Trophoblast cell (in vitro differentiated cells and primary cell): ENCODE measurements around the gene CNST.
A peak's percentile ranks its signal among the peaks of the same experiment; 100 is the strongest.

Experiments
- DNase-seq, 2 donors: peaks; one replicate each; pipeline ENCODE4 v3.0.0-alpha.2; 2016
- H2AFZ ChIP-seq: 2 replicates; pipeline ENCODE4 v1.6.1; 2013; ENCODE audit warnings: low read length, moderate library complexity, mild to moderate bottlenecking; ENCODE audit not compliant: insufficient read depth, poor library complexity
- H2AK5ac ChIP-seq: 2 replicates; pipeline ENCODE4 v1.6.1; 2013; ENCODE audit warnings: mild to moderate bottlenecking, low read length
- H2BK120ac ChIP-seq: 2 replicates; pipeline ENCODE4 v1.6.1; 2013; ENCODE audit warnings: low read length, mild to moderate bottlenecking, moderate library complexity; ENCODE audit not compliant: insufficient read depth, poor library complexity
- H2BK12ac ChIP-seq: 2 replicates; pipeline ENCODE4 v1.6.1; 2013; ENCODE audit warnings: mild to moderate bottlenecking, low read length, moderate library complexity
- H2BK5ac ChIP-seq: 2 replicates; pipeline ENCODE4 v1.6.1; 2013; ENCODE audit warnings: low read length, low read depth, moderate library complexity, mild to moderate bottlenecking; ENCODE audit not compliant: poor library complexity
- H3K14ac ChIP-seq: 2 replicates; pipeline ENCODE4 v1.6.1; 2013; ENCODE audit warnings: mild to moderate bottlenecking, low read length
- H3K18ac ChIP-seq: 2 replicates; pipeline ENCODE4 v1.6.1; 2013; ENCODE audit warnings: mild to moderate bottlenecking, low read length
- H3K23ac ChIP-seq: 2 replicates; pipeline ENCODE4 v1.6.1; 2013; ENCODE audit warnings: low read length
- H3K27ac ChIP-seq: 2 replicates; pipeline ENCODE4 v1.5.1; 2013; ENCODE audit warnings: low read depth, mild to moderate bottlenecking, inconsistent platforms, low read length, moderate library complexity
- H3K27me3 ChIP-seq: 2 replicates; pipeline ENCODE4 v1.6.1; 2013; ENCODE audit warnings: inconsistent platforms, mild to moderate bottlenecking, low read length, moderate library complexity; ENCODE audit not compliant: insufficient read depth
- H3K36me3 ChIP-seq, 2 experiments: 1 replicate in 1 of 2; 2 replicates in 1 of 2; pipeline ENCODE4 v1.6.1; 2013; ENCODE audit warnings: low read length in 2 of 2, mild to moderate bottlenecking in 2 of 2, moderate library complexity in 1 of 2; ENCODE audit not compliant: insufficient read depth in 2 of 2, control insufficient read depth in 1 of 2
- H3K4ac ChIP-seq: 2 replicates; pipeline ENCODE4 v1.6.1; 2013; ENCODE audit warnings: low read depth, mild to moderate bottlenecking, low read length, moderate library complexity
- H3K4me1 ChIP-seq, 2 experiments: 1 replicate in 1 of 2; 2 replicates in 1 of 2; pipeline ENCODE4 v1.6.1; 2013; ENCODE audit warnings: low read length in 2 of 2, mild to moderate bottlenecking in 2 of 2, moderate library complexity in 1 of 2; ENCODE audit not compliant: insufficient read depth in 2 of 2, control insufficient read depth in 1 of 2
- H3K4me2 ChIP-seq: 2 replicates; pipeline ENCODE4 v1.6.1; 2013; ENCODE audit warnings: inconsistent platforms, mild to moderate bottlenecking, low read length, moderate library complexity
- H3K4me3 ChIP-seq: 2 replicates; pipeline ENCODE4 v1.5.1; 2013; ENCODE audit warnings: mild to moderate bottlenecking, low read depth, low read length, inconsistent platforms
- H3K79me1 ChIP-seq: one replicate; pipeline ENCODE4 v1.6.1; 2013; ENCODE audit warnings: low read length
- H3K79me2 ChIP-seq: 2 replicates; pipeline ENCODE4 v1.6.1; 2013; ENCODE audit warnings: low read length, mild to moderate bottlenecking; ENCODE audit not compliant: control insufficient read depth, insufficient read depth, poor library complexity
- H3K9ac ChIP-seq: 2 replicates; pipeline ENCODE4 v1.6.1; 2013; ENCODE audit warnings: mild to moderate bottlenecking, low read length
- H3K9me3 ChIP-seq: 2 replicates; pipeline ENCODE4 v1.6.1; 2013; ENCODE audit warnings: low read depth, mild to moderate bottlenecking, control low read depth, inconsistent platforms, low read length; ENCODE audit not compliant: insufficient read depth
- H4K12ac ChIP-seq: 2 replicates; pipeline ENCODE4 v1.6.1; 2013; ENCODE audit warnings: low read depth, mild to moderate bottlenecking, low read length, moderate library complexity
- H4K8ac ChIP-seq: 2 replicates; pipeline ENCODE4 v1.6.1; 2013; ENCODE audit warnings: low read depth, mild to moderate bottlenecking, low read length, moderate library complexity
- H4K91ac ChIP-seq: one replicate; pipeline ENCODE4 v1.6.1; 2013; ENCODE audit warnings: low read depth, mild to moderate bottlenecking, low read length, moderate library complexity
- WGBS: extraction: QIAGEN DNeasy Blood & Tissue Kit; methylation state at CpG from one replicate; pipeline ENCODE4 v1.1.7; 2013; ENCODE audit warnings: missing lambda C conversion rate; ENCODE audit not compliant: insufficient read length, insufficient coverage; ENCODE audit errors: extremely low coverage; 5-methylcytosine and 5-hydroxymethylcytosine counted together

The CNST gene

DNA sequence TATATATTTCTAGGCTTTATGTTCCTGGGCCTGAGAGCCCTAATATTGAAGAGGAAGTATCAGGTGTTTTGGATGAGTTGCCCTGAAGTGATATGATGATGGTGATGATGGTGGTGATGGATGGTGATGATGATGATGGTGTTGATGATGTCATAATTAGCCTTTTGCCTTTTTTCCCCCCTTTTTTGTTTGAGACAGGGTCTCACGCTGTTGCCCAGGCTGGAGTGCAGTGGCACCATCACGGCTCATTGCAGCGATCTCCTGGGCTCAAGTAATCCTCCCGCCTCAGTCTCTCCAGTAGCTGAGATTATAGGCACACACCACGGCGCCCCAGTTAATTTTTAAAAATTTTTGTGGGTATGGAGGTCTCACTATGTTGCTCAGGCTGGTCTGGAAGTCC, 76.5 kb downstream of the CNST start:
- Histone ChIP-seq H3K23ac (no peak overlapping the region), H3K4me1 (peaks cover 0 to 2% of the 10 kb centered on the region in 2 experiments), H3K9ac (no peak overlapping the region), H4K12ac (no peak overlapping the region), H4K91ac (no peak overlapping the region), H2AFZ (no peak overlapping the region), H3K18ac (no peak overlapping the region), H3K79me2 (no peaks in the 10 kb centered on the region), H3K27me3 (no peaks in the 10 kb centered on the region), H3K4me2 (no peak overlapping the region), H3K4me3 (no peak overlapping the region), H2BK12ac (no peak overlapping the region), H3K14ac (no peak overlapping the region), H2BK5ac (no peak overlapping the region), H4K8ac (no peak overlapping the region), H3K27ac (no peak overlapping the region), H3K9me3 (no peaks in the 10 kb centered on the region), H2BK120ac (no peak overlapping the region), H3K79me1 (no peaks in the 10 kb centered on the region), H3K4ac (no peak overlapping the region), H3K36me3 (peaks cover 6 to 8% of the 10 kb centered on the region in 2 experiments), H2AK5ac (no peak overlapping the region)
- DNase-seq = no peak
- no CpG with 5 or more reads among the region's 6 CpGs for WGBS

DNA sequence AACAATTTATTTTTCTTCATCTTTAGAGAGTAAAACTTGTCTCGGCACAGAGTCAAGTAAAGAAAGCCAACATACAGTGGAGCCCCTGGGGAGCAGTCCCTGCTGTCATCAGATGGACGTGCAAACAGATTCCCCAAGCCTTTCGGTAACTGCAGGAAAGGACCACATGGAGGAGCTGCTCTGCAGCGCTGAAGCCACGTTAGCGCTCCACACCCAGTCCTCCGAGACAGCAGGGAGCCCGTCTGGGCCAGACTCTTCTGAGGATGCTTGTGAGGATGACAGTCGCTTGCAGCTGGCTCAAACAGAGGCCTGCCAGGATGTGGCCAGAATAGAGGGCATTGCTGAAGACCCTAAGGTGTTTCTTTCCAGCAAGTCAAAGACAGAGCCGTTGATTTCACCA, 80.9 kb downstream of the CNST start:
- H4K8ac ChIP-seq = peak overlapping the region; percentile 12
- H2BK5ac ChIP-seq = no peak overlapping the region
- H3K27me3 ChIP-seq = no peaks in the 10 kb centered on the region
- peak overlapping the region; percentile 14 for H2BK120ac ChIP-seq
- H2AFZ ChIP-seq = no peak overlapping the region
- H2BK12ac ChIP-seq = no peak overlapping the region
- H4K91ac ChIP-seq = no peak overlapping the region
- no peaks in the 10 kb centered on the region for H3K9me3 ChIP-seq
- no peak overlapping the region for H3K4me2 ChIP-seq
- H2AK5ac ChIP-seq = no peak overlapping the region
- peaks cover 0 to 2% of the 10 kb centered on the region in 2 experiments for H3K4me1 ChIP-seq
- peak; percentile 6 to 33 for DNase-seq
- WGBS = no CpG with 5 or more reads among the region's 10 CpGs
- H3K23ac ChIP-seq = no peak overlapping the region
- H3K9ac ChIP-seq = no peak overlapping the region
- H3K79me1 ChIP-seq = no peaks in the 10 kb centered on the region
- H3K14ac ChIP-seq = no peak overlapping the region
- H4K12ac ChIP-seq = no peak overlapping the region
- no peak overlapping the region for H3K27ac ChIP-seq
- H3K4me3 ChIP-seq = no peak overlapping the region
- H3K79me2 ChIP-seq = no peaks in the 10 kb centered on the region
- peaks cover 3 to 6% of the 10 kb centered on the region in 2 experiments for H3K36me3 ChIP-seq
- H3K18ac ChIP-seq = no peak overlapping the region
- H3K4ac ChIP-seq = no peak overlapping the region

DNA sequence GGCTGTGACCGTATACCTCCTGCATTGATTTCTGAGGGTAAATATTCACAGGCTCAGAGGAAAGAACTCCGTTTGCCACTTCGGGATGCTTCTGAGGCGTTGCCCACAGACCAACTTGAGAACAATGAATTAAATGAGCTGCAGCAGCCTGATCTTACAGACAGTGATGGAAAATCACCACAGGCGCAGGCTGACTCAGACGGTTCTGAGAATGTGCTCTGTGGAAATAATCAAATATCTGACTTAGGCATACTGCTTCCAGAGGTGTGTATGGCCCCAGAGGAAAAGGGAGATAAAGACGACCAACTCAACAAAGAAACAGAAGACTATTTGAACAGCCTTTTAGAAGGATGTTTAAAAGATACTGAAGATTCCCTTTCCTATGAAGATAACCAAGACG, 81.3 kb downstream of the CNST start:
- Histone ChIP-seq H3K4me2 (no peak overlapping the region), H3K18ac (no peak overlapping the region), H3K9ac (no peak overlapping the region), H3K23ac (no peak overlapping the region), H3K4ac (no peak overlapping the region), H3K27me3 (no peaks in the 10 kb centered on the region), H2BK5ac (no peak overlapping the region), H4K12ac (no peak overlapping the region), H3K36me3 (peaks cover 3 to 6% of the 10 kb centered on the region in 2 experiments), H2AK5ac (no peak overlapping the region), H3K27ac (no peak overlapping the region), H2BK12ac (no peak overlapping the region), H4K91ac (no peak overlapping the region), H2AFZ (no peak overlapping the region), H3K14ac (no peak overlapping the region), H3K79me2 (no peaks in the 10 kb centered on the region), H3K9me3 (no peaks in the 10 kb centered on the region), H2BK120ac (peak overlapping the region; percentile 14), H4K8ac (peak overlapping the region; percentile 12), H3K79me1 (no peaks in the 10 kb centered on the region), H3K4me3 (no peak overlapping the region), H3K4me1 (peaks cover 0 to 2% of the 10 kb centered on the region in 2 experiments)
- DNase-seq = peak in 1 of 2 donors; percentile 5
- WGBS = no CpG with 5 or more reads among the region's 8 CpGs

DNA sequence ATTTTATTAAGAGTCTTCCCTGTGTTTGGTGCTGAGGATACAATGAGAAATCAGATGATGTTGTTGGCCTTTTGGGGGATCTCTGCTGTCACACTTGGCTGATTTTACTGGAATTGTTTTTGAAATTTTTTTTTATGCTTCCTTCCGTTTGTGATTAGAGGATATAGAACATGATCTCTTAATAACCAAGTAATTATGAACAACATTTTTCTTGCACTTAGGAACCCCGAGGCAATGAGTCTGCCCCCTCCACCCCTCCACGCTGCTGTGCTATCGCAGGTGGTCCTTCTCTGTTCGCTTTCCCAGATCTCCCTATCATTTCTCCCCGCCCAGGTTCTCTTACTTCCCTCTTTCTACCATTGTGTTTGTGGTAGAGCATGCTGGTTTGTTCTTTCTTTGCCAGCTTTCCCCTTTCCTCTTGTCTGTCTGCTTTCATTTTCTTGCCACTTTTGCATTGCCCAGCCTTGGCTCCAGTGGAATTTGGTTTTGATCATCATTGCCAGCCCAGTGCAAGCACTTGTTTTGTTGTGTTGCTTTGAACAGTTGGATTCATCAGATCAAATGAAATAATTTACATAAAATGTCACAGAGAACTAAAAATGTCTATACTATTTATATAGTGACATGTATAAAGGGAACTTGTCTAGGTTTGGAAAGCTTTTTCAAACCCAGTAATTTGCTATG, 84.9 kb downstream of the CNST start:
- H3K9ac ChIP-seq = no peak overlapping the region
- no peak overlapping the region for H4K91ac ChIP-seq
- no peak overlapping the region for H4K8ac ChIP-seq
- no peak overlapping the region for H3K23ac ChIP-seq
- no peak for DNase-seq
- no peaks in the 10 kb centered on the region for H3K79me1 ChIP-seq
- H4K12ac ChIP-seq = no peak overlapping the region
- H3K4me2 ChIP-seq = no peak overlapping the region
- WGBS = no CpG with 5 or more reads among the region's 6 CpGs
- no peaks in the 10 kb centered on the region for H3K27me3 ChIP-seq
- no peak overlapping the region for H2AK5ac ChIP-seq
- no peak overlapping the region for H2BK5ac ChIP-seq
- no peak overlapping the region for H2BK120ac ChIP-seq
- no peak overlapping the region for H2BK12ac ChIP-seq
- no peak overlapping the region for H3K4me3 ChIP-seq
- H3K36me3 ChIP-seq = peaks cover 0 to 7% of the 10 kb centered on the region in 2 experiments
- no peak overlapping the region for H3K18ac ChIP-seq
- H3K79me2 ChIP-seq = no peaks in the 10 kb centered on the region
- no peak overlapping the region for H3K27ac ChIP-seq
- peaks cover 0 to 2% of the 10 kb centered on the region in 2 experiments for H3K4me1 ChIP-seq
- H3K14ac ChIP-seq = no peak overlapping the region
- no peak overlapping the region for H3K4ac ChIP-seq
- H2AFZ ChIP-seq = no peak overlapping the region
- H3K9me3 ChIP-seq = no peaks in the 10 kb centered on the region
